ENCODE results near the gene FCSK. TPM values are rescaled to one million over a fixed set of nuclear protein-coding genes. Genes with fewer than 3 reads are reported as not detected.

Gene FCSK
- total RNA-seq, 6 experiments from 2014 or later: 5.1 to 7.1 (median 6.1) TPM

DNA sequence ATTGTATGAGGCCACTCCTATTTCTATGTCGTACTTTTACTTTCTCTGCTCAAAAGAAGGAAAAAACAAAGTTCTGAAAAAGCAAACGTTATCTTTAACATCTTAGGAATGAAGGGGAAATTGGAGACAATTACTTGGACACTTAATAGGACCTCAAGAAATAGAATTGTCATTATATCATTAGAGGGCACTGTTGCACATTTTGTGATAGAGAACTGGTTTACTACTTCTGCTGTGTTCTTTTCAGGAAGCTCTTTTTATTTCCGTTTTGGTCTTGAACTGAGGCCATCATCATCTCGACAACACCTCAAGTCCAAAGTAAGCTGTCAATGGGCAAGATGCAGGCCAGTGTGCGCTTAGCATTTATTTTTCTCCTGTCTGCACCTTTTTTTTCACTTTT, 54.4 kb downstream of the FCSK start:
- H3K27me3 Mint-ChIP-seq (ENCODE audit: insufficient read depth): no peaks in the 10 kb centered on the region
- no peak overlapping the region for H3K27ac Mint-ChIP-seq
- H3K4me3 Mint-ChIP-seq: no peak overlapping the region
- TF ChIP-seq, protein P1, sequence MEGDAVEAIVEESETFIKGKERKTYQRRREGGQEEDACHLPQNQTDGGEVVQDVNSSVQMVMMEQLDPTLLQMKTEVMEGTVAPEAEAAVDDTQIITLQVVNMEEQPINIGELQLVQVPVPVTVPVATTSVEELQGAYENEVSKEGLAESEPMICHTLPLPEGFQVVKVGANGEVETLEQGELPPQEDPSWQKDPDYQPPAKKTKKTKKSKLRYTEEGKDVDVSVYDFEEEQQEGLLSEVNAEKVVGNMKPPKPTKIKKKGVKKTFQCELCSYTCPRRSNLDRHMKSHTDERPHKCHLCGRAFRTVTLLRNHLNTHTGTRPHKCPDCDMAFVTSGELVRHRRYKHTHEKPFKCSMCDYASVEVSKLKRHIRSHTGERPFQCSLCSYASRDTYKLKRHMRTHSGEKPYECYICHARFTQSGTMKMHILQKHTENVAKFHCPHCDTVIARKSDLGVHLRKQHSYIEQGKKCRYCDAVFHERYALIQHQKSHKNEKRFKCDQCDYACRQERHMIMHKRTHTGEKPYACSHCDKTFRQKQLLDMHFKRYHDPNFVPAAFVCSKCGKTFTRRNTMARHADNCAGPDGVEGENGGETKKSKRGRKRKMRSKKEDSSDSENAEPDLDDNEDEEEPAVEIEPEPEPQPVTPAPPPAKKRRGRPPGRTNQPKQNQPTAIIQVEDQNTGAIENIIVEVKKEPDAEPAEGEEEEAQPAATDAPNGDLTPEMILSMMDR (IDR thresholded peaks at IDR 0.05): peak; percentile 47
- H3K9me3 Mint-ChIP-seq: no peaks in the 10 kb centered on the region
- no peak for DNase-seq
- H3K4me1 Mint-ChIP-seq (ENCODE audit: low read depth): peaks cover 17% of the 10 kb centered on the region
- H3K36me3 Mint-ChIP-seq (ENCODE audit: low read depth): peaks cover 17% of the 10 kb centered on the region

DNA sequence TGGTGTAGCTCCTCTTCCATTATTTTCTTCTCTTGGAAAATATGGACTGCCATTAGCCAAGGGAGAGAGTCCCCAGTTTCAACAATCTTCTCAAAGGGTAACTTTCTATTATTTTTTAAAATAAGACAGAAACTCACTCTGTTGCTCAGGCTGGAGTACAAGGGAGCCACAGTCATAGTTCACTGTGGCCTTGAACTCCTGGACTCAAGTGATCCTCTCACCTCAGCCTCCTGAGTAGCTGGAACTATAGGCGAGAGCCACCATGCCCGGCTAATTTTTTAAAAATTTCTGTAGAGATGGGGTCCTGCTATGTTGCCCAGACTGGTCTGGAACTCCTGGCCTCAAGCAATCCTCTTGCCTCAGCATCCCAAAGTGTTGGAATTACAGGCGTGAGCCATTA, 55.8 kb downstream of the FCSK start:
- H3K27me3 Mint-ChIP-seq (ENCODE audit: insufficient read depth): no peaks in the 10 kb centered on the region
- H3K27ac Mint-ChIP-seq: no peak overlapping the region
- H3K4me3 Mint-ChIP-seq: no peak overlapping the region
- TF ChIP-seq, protein P1 (IDR thresholded peaks at IDR 0.05): no peak
- no peak for DNase-seq
- peaks cover 22% of the 10 kb centered on the region for H3K36me3 Mint-ChIP-seq (ENCODE audit: low read depth)
- peaks cover 17% of the 10 kb centered on the region for H3K4me1 Mint-ChIP-seq (ENCODE audit: low read depth)
- no peaks in the 10 kb centered on the region for H3K9me3 Mint-ChIP-seq

DNA sequence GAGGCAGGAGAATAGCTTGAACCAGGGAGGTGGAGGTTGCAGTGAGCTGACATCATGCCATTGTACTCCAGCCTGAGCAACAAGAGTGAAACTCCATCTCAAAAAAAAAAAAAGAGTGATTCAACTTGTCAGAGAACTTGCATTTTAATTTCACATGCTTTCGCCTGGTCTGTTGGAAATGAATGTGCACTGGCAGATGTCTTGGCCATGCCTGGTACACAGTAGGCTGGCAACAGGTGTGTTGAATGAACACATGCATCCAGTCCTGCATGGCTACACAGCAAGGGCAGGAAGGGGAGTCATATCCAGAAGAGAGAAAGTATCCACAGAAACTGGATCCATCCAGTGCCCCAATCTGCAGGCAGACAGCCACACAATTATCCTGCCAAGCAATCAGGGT, 57.4 kb downstream of the FCSK start:
- Mint-ChIP-seq H3K4me3 (no peak overlapping the region), H3K27ac (peak overlapping the region; percentile 75), H3K27me3 (ENCODE audit: insufficient read depth) (no peaks in the 10 kb centered on the region), H3K4me1 (ENCODE audit: low read depth) (peaks cover 17% of the 10 kb centered on the region), H3K36me3 (ENCODE audit: low read depth) (peaks cover 22% of the 10 kb centered on the region), H3K9me3 (no peaks in the 10 kb centered on the region)
- no peak for DNase-seq
- TF ChIP-seq, protein P1 (IDR thresholded peaks at IDR 0.05): no peak

DNA sequence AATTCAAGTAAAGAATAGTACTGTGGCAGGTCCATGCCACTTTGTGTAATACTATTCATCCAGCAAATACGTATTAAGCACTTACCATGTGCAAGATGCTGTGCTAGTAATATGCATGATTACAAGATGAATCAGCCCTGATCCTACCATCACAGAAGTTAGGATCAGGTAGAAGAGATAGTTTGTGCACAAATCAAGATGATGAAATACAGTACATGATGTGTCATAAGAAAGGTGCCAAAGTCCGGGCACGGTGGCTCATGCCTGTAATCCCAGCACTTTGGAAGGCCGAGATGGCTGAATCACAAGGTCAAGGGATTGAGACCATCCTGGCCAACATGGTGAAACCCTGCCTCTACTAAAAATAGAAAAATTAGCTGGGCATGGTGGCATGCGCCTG, 58.1 kb downstream of the FCSK start:
- no peak overlapping the region for H3K4me3 Mint-ChIP-seq
- TF ChIP-seq, protein P1 (IDR thresholded peaks at IDR 0.05): no peak
- peaks cover 17% of the 10 kb centered on the region for H3K4me1 Mint-ChIP-seq (ENCODE audit: low read depth)
- no peaks in the 10 kb centered on the region for H3K27me3 Mint-ChIP-seq (ENCODE audit: insufficient read depth)
- peak; percentile 85 for DNase-seq
- peak overlapping the region; percentile 75 for H3K27ac Mint-ChIP-seq
- peaks cover 23% of the 10 kb centered on the region for H3K36me3 Mint-ChIP-seq (ENCODE audit: low read depth)
- no peaks in the 10 kb centered on the region for H3K9me3 Mint-ChIP-seq

DNA sequence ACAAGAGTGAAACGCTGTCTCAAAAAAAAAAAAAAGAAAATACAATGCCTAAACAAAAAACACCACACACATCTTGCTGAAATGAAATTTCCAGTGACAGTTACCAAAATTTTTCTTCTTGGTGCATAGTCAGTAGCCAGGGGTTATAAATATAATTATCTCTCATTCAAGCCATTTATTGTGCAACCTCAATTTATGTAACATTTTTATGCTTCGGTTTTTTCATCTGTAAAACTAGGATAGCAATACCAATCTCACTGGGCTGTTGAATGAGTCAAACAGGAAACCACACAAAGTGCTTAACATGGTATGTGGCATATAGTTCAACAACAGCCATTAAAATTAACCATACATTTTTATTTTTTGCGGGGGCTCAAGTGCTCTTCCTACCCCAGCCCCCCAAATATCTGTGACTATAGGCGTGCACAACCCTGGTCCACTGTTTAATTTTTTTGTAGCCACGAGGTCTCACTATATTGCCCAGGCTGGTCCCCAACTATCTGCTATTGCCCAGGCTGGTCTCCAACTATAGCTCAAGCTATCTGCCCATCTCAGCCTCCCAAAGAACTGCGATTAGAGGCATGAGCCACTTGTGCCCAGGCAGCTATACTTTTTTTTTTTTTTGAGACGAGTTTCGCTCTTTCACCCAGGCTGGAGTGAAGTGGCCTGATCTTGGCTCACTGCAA, 66.4 kb downstream of the FCSK start:
- Mint-ChIP-seq H3K4me3 (peak overlapping the region; percentile 25; the same call in 1 of the 2 replicates), H3K27ac (peak overlapping the region; percentile 66)

More for the DNA sequence above, 66.4 kb downstream of the FCSK start:
- TF ChIP-seq, protein P1 (IDR thresholded peaks at IDR 0.05): no peak
- Mint-ChIP-seq H3K9me3 (no peaks in the 10 kb centered on the region), H3K27me3 (ENCODE audit: insufficient read depth) (peaks cover 10% of the 10 kb centered on the region), H3K4me1 (ENCODE audit: low read depth) (peaks cover 34% of the 10 kb centered on the region), H3K36me3 (ENCODE audit: low read depth) (peaks cover 32% of the 10 kb centered on the region)
- peak; percentile 76 for DNase-seq
